ENCODE data around the gene RNF220. TPM values are rescaled to one million over a fixed set of nuclear protein-coding genes. Genes with fewer than 3 reads are reported as not detected.

Gene RNF220
- total and polyA plus RNA-seq, 4 donors: 44.2 to 70.5 (median 52.8) TPM

GRCh38 chr1:44644806-44645205 is 239.8 kb downstream of the RNF220 start:
- DNase-seq: peak in 1 of 2 donors; percentile 63
- Histone ChIP-seq H3K4me1 (ENCODE audit: control insufficient read depth in 1 of 2, insufficient read depth in 2 of 2, low read length in 2 of 2) (no peaks in the 10 kb centered on the region), H3K27ac (ENCODE audit: low read depth in 1 of 2, low read length in 2 of 2) (peak overlapping the region in 1 of 2 donors; percentile 83), H3K9me3 (ENCODE audit: control insufficient read depth, low read length) (no peaks in the 10 kb centered on the region), H3K27me3 (ENCODE audit: control insufficient read depth in 1 of 2, insufficient read depth in 2 of 2, low read length in 1 of 2) (no peaks in the 10 kb centered on the region), H3K4me3 (ENCODE audit: low read length in 2 of 2) (no peak overlapping the region), H3K36me3 (ENCODE audit: control insufficient read depth in 1 of 2, insufficient read depth in 2 of 2, low read length in 1 of 2) (peaks cover 0 to 3% of the 10 kb centered on the region in 2 donors)
- peak; percentile 5 for ATAC-seq (ENCODE audit: low FRiP score)
- intact Hi-C loops (cut with DNase I): no loop called here
- 70 to 84% methylated on average over 7 of the region's 7 CpGs for WGBS, 2 donors

- intact Hi-C loops (cut with DNase I): no loop called here
- 3 to 11% methylated on average over 18 of the region's 18 CpGs for WGBS, 2 donors
- Histone ChIP-seq H3K36me3 (ENCODE audit: control insufficient read depth in 1 of 2, insufficient read depth in 2 of 2, low read length in 1 of 2) (peaks cover 0 to 4% of the 10 kb centered on the region in 2 donors), H3K4me3 (ENCODE audit: low read length in 2 of 2) (no peak overlapping the region), H3K27me3 (ENCODE audit: control insufficient read depth in 1 of 2, insufficient read depth in 2 of 2, low read length in 1 of 2) (no peaks in the 10 kb centered on the region), H3K4me1 (ENCODE audit: control insufficient read depth in 1 of 2, insufficient read depth in 2 of 2, low read length in 2 of 2) (no peaks in the 10 kb centered on the region), H3K27ac (ENCODE audit: low read depth in 1 of 2, low read length in 2 of 2) (peak overlapping the region in 1 of 2 donors; percentile 83), H3K9me3 (ENCODE audit: control insufficient read depth, low read length) (no peaks in the 10 kb centered on the region)
- DNase-seq: peak; percentile 86 to 92
- ATAC-seq (ENCODE audit: low FRiP score): peak; percentile 84
These were observed 240.6 kb downstream of the RNF220 start for GRCh38 chr1:44645476-44646244.

GRCh38 chr1:44646261-44647110 is 241.4 kb downstream of the RNF220 start:
- Histone ChIP-seq H3K27me3 (ENCODE audit: control insufficient read depth in 1 of 2, insufficient read depth in 2 of 2, low read length in 1 of 2) (no peaks in the 10 kb centered on the region), H3K4me1 (ENCODE audit: control insufficient read depth in 1 of 2, insufficient read depth in 2 of 2, low read length in 2 of 2) (no peaks in the 10 kb centered on the region), H3K9me3 (ENCODE audit: control insufficient read depth, low read length) (no peaks in the 10 kb centered on the region), H3K4me3 (ENCODE audit: low read length in 2 of 2) (no peak overlapping the region), H3K27ac (ENCODE audit: low read depth in 1 of 2, low read length in 2 of 2) (peak overlapping the region in 1 of 2 donors; percentile 83), H3K36me3 (ENCODE audit: control insufficient read depth in 1 of 2, insufficient read depth in 2 of 2, low read length in 1 of 2) (peaks cover 0 to 5% of the 10 kb centered on the region in 2 donors)
- intact Hi-C loops (cut with DNase I): no loop called here
- DNase-seq (peak in 1 of 2 donors; percentile 84), ATAC-seq (ENCODE audit: low FRiP score) (peak; percentile 44)
- 54 to 59% methylated on average over 28 of the region's 28 CpGs for WGBS, 2 donors

- Histone ChIP-seq H3K4me3 (ENCODE audit: low read length in 2 of 2) (no peak overlapping the region), H3K27ac (ENCODE audit: low read depth in 1 of 2, low read length in 2 of 2) (no peak overlapping the region), H3K27me3 (ENCODE audit: control insufficient read depth in 1 of 2, insufficient read depth in 2 of 2, low read length in 1 of 2) (no peaks in the 10 kb centered on the region), H3K9me3 (ENCODE audit: control insufficient read depth, low read length) (no peaks in the 10 kb centered on the region), H3K36me3 (ENCODE audit: control insufficient read depth in 1 of 2, insufficient read depth in 2 of 2, low read length in 1 of 2) (peaks cover 0 to 5% of the 10 kb centered on the region in 2 donors), H3K4me1 (ENCODE audit: control insufficient read depth in 1 of 2, insufficient read depth in 2 of 2, low read length in 2 of 2) (no peaks in the 10 kb centered on the region)
- WGBS, 2 donors: 87 to 92% methylated on average over 2 of the region's 2 CpGs
- intact Hi-C loops (cut with DNase I): no loop called here
- ATAC-seq (ENCODE audit: low FRiP score) (no peak), DNase-seq (no peak)
These were observed 242.8 kb downstream of the RNF220 start for GRCh38 chr1:44647896-44648295.

GRCh38 chr1:44648529-44649250 is 243.6 kb downstream of the RNF220 start:
- no peaks in the 10 kb centered on the region for H3K9me3 ChIP-seq (ENCODE audit: control insufficient read depth, low read length)
- H3K36me3 ChIP-seq (ENCODE audit: control insufficient read depth in 1 of 2, insufficient read depth in 2 of 2, low read length in 1 of 2): peaks cover 0 to 5% of the 10 kb centered on the region in 2 donors
- no peaks in the 10 kb centered on the region for H3K4me1 ChIP-seq (ENCODE audit: control insufficient read depth in 1 of 2, insufficient read depth in 2 of 2, low read length in 2 of 2)
- 92 to 93% methylated on average over 13 of the region's 13 CpGs for WGBS, 2 donors
- peak in 1 of 2 donors; percentile 69 for DNase-seq
- H3K4me3 ChIP-seq (ENCODE audit: low read length in 2 of 2): no peak overlapping the region
- no peak overlapping the region for H3K27ac ChIP-seq (ENCODE audit: low read depth in 1 of 2, low read length in 2 of 2)
- ATAC-seq (ENCODE audit: low FRiP score): no peak
- intact Hi-C loops (cut with DNase I): no loop called here
- H3K27me3 ChIP-seq (ENCODE audit: control insufficient read depth in 1 of 2, insufficient read depth in 2 of 2, low read length in 1 of 2): no peaks in the 10 kb centered on the region

- H3K4me1 ChIP-seq (ENCODE audit: control insufficient read depth in 1 of 2, insufficient read depth in 2 of 2, low read length in 2 of 2): no peaks in the 10 kb centered on the region
- H3K27me3 ChIP-seq (ENCODE audit: control insufficient read depth in 1 of 2, insufficient read depth in 2 of 2, low read length in 1 of 2): no peaks in the 10 kb centered on the region
- H3K36me3 ChIP-seq (ENCODE audit: control insufficient read depth in 1 of 2, insufficient read depth in 2 of 2, low read length in 1 of 2): peaks cover 0 to 5% of the 10 kb centered on the region in 2 donors
- H3K4me3 ChIP-seq (ENCODE audit: low read length in 2 of 2): no peak overlapping the region
- DNase-seq: peak in 1 of 2 donors; percentile 67
- intact Hi-C loops (cut with DNase I): loop anchor here (10.0 kb wide), 2 partner anchors 275 to 425 kb away; no protein-coding TSS in a partner anchor
- WGBS, 2 donors: 91 to 93% methylated on average over 13 of the region's 13 CpGs
- no peaks in the 10 kb centered on the region for H3K9me3 ChIP-seq (ENCODE audit: control insufficient read depth, low read length)
- no peak for ATAC-seq (ENCODE audit: low FRiP score)
- H3K27ac ChIP-seq (ENCODE audit: low read depth in 1 of 2, low read length in 2 of 2): no peak overlapping the region
These were observed 244.7 kb downstream of the RNF220 start for GRCh38 chr1:44649788-44650158.

- no peak overlapping the region for H3K4me3 ChIP-seq (ENCODE audit: low read length in 2 of 2)
- 85 to 89% methylated on average over 23 of the region's 23 CpGs for WGBS, 2 donors
- DNase-seq (peak in 1 of 2 donors; percentile 72), ATAC-seq (ENCODE audit: low FRiP score) (no peak)
- peaks cover 0 to 5% of the 10 kb centered on the region in 2 donors for H3K36me3 ChIP-seq (ENCODE audit: control insufficient read depth in 1 of 2, insufficient read depth in 2 of 2, low read length in 1 of 2)
- no peak overlapping the region for H3K27ac ChIP-seq (ENCODE audit: low read depth in 1 of 2, low read length in 2 of 2)
- no peaks in the 10 kb centered on the region for H3K9me3 ChIP-seq (ENCODE audit: control insufficient read depth, low read length)
- no peaks in the 10 kb centered on the region for H3K27me3 ChIP-seq (ENCODE audit: control insufficient read depth in 1 of 2, insufficient read depth in 2 of 2, low read length in 1 of 2)
- no peaks in the 10 kb centered on the region for H3K4me1 ChIP-seq (ENCODE audit: control insufficient read depth in 1 of 2, insufficient read depth in 2 of 2, low read length in 2 of 2)
- intact Hi-C loops (cut with DNase I): loop anchor here (10.0 kb wide), 2 partner anchors 275 to 425 kb away; no protein-coding TSS in a partner anchor
These were observed 245.2 kb downstream of the RNF220 start for GRCh38 chr1:44650159-44650831.

- peaks cover 0 to 5% of the 10 kb centered on the region in 2 donors for H3K36me3 ChIP-seq (ENCODE audit: control insufficient read depth in 1 of 2, insufficient read depth in 2 of 2, low read length in 1 of 2)
- 78 to 91% methylated on average over 8 of the region's 8 CpGs for WGBS, 2 donors
- no peak overlapping the region for H3K4me3 ChIP-seq (ENCODE audit: low read length in 2 of 2)
- DNase-seq (no peak), ATAC-seq (ENCODE audit: low FRiP score) (no peak)
- intact Hi-C loops (cut with DNase I): loop anchor here (10.0 kb wide), 2 partner anchors 276 to 426 kb away; no protein-coding TSS in a partner anchor
- no peaks in the 10 kb centered on the region for H3K9me3 ChIP-seq (ENCODE audit: control insufficient read depth, low read length)
- no peak overlapping the region for H3K27ac ChIP-seq (ENCODE audit: low read depth in 1 of 2, low read length in 2 of 2)
- H3K27me3 ChIP-seq (ENCODE audit: control insufficient read depth in 1 of 2, insufficient read depth in 2 of 2, low read length in 1 of 2): no peaks in the 10 kb centered on the region
- H3K4me1 ChIP-seq (ENCODE audit: control insufficient read depth in 1 of 2, insufficient read depth in 2 of 2, low read length in 2 of 2): no peaks in the 10 kb centered on the region
These were observed 246.0 kb downstream of the RNF220 start for GRCh38 chr1:44651069-44651468.

Measured in aorta (tissue), 5 donors.